K562 (cell line): Measurements from ENCODE around the gene LBR. TPM values are rescaled to one million over a fixed set of nuclear protein-coding genes. Genes with fewer than 3 reads are reported as not detected.
A peak's percentile ranks its signal among the peaks of the same experiment; 100 is the strongest.

ENCODE experiments used
- ATF1 ChIP-seq, 2 experiments: fragments of 450-650 bp in 1 of 2; IDR thresholded peaks; 2 replicates each; pipeline ENCODE4 v1.6.1; 2016; ENCODE audit warnings: missing compliant biosample characterization in 1 of 2, missing genetic modification characterization in 1 of 2
- ELF2 ChIP-seq: fragments of 250-450 bp; sonication (Bioruptor Pico); IDR thresholded peaks from 2 replicates; pipeline ENCODE4 v1.5.0; 2021; ENCODE audit warnings: mild to moderate bottlenecking
- HDAC1 ChIP-seq, 2 experiments: fragments of 450-650 bp; IDR thresholded peaks; 2 replicates each; pipeline ENCODE4 v1.6.1; 2016 to 2017; ENCODE audit warnings: inconsistent platforms in 1 of 2, mild to moderate bottlenecking in 1 of 2, moderate library complexity in 1 of 2
- MYNN ChIP-seq, 2 experiments: sonication (generic); formaldehyde crosslinking in 1 of 2; IDR thresholded peaks; 2 replicates each; pipeline versions ENCODE4 v1.5.0 to v1.6.1; 2016 to 2020; ENCODE audit warnings: antibody characterized with exemption in 1 of 2, missing genetic modification reagents in 1 of 2
- POLR2AphosphoS2 ChIP-seq: IDR thresholded peaks from 2 replicates; pipeline ENCODE4 v1.6.1; 2012; ENCODE audit warnings: low read length, improper control_type of control experiment
- SAP30 ChIP-seq: fragments of 200-600 bp; sonication (generic); IDR thresholded peaks from 2 replicates; pipeline ENCODE4 v1.6.1; 2012; ENCODE audit warnings: borderline replicate concordance, low read depth, mild to moderate bottlenecking, moderate library complexity, low read length, control low read depth, inconsistent platforms; ENCODE audit not compliant: insufficient read depth, poor library complexity, severe bottlenecking
- TBL1XR1 ChIP-seq, 2 experiments: IDR thresholded peaks; 2 replicates each; pipeline ENCODE4 v1.6.1; 2012; ENCODE audit warnings: improper control_type of control experiment in 2 of 2, low read length in 2 of 2, mild to moderate bottlenecking in 1 of 2
- ZBTB9 ChIP-seq: fragments of 450-650 bp; formaldehyde crosslinking; IDR thresholded peaks from 2 replicates; pipeline ENCODE4 v1.4.0; 2020; ENCODE audit warnings: mild to moderate bottlenecking, moderate library complexity
- polyA plus RNA-seq, 8 experiments: library from polyadenylated mRNA; depleted of rRNA in 4 of 8; stranded (reverse) in 5 of 8; unstranded in 3 of 8; fragments of >200 nt; fragmentation: Nextera tagmentation in 2 of 8; fragmentation: Illumina TruSeq in 1 of 8; extraction: Ambion mirVana in 2 of 8; extraction: Trizol in 1 of 8; gene quantifications; 2 replicates each; pipeline versions ENCODE4 v1.2.1 to v1.2.3, GENCODE V29; 2011 to 2014; ENCODE audit warnings: inconsistent platforms in 1 of 8, missing spikeins in 1 of 8
- total RNA-seq, 7 experiments: library from RNA; depleted of rRNA in 6 of 7; stranded (reverse); fragments of >200 nt in 6 of 7; fragmentation: Illumina TruSeq in 2 of 7; extraction: Trizol in 2 of 7; gene quantifications; 2 replicates each; pipeline versions ENCODE4 v1.2.1 to v1.2.3, GENCODE V29; 2011 to 2021; ENCODE audit warnings: low replicate concordance in 1 of 7
- TF ChIP-seq, protein P1 (sequence below): fragments of 450-650 bp; IDR thresholded peaks from 2 replicates; pipeline ENCODE4 v1.6.1; 2016; ENCODE audit warnings: borderline replicate concordance
- TF ChIP-seq, protein P2 (sequence below): fragments of 200-800 bp; sonication (Bioruptor generic); IDR thresholded peaks from 2 replicates; pipeline ENCODE4 v1.6.1; 2016; ENCODE audit warnings: missing genetic modification characterization, missing compliant biosample characterization
- TF ChIP-seq, protein P3 (sequence below): sonication (generic); formaldehyde crosslinking; IDR thresholded peaks from 2 replicates; pipeline ENCODE4 v1.4.0; 2020; ENCODE audit warnings: mild to moderate bottlenecking, missing genetic modification reagents
- TF ChIP-seq, protein P4 (sequence below): sonication (generic); formaldehyde crosslinking; IDR thresholded peaks from 2 replicates; pipeline ENCODE4 v1.8.0; 2022; ENCODE audit warnings: missing genetic modification reagents, mild to moderate bottlenecking, moderate library complexity, borderline replicate concordance

LBR gene
- total and polyA plus RNA-seq, 9 of the 15 experiments (the other 6 are each of a cell fraction or from before 2014, with no cell fraction given), result 102 to 229 (median 197) TPM

DNA sequence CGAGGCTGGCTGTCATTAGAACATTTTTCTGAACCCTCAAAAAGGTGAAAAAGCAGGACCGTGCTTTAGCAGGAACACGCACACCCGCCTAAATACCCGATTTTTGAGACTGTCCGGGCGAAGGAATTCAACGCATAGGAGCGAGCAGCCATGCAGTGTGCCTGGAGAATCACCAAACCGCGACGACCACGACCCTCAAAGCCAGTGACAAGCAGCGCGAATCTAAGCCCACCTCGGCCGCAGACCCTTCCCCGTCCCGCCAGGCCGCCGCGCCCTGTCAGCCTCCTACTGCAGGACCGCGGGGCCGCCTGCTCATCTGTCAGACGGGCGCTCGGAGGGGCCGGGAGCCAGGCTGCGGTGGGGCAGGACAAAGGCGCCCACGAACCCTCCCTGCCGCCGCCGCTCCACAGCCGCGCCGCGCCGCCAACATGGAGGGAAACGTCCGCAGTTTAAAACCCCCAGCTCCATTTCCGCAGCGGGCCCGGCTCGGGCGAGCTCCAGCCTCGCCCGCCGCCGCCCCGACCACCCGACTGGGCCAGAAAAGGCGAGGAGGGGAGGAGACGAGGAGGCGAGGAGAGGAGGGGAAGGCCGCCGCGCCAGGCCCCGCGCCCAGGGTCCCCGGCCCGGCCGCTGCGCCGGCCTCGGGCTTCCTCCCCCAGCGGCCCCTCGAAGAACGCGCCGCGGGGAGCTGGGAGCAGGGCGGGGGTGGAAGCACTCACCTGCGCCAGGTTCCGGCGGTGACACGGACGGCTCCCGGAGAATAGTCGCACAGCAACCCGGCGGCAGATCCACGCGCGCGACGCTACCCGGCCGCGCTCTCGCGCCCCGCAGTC, at the start of gene LBR (continued):
- TF ChIP-seq, protein P1, sequence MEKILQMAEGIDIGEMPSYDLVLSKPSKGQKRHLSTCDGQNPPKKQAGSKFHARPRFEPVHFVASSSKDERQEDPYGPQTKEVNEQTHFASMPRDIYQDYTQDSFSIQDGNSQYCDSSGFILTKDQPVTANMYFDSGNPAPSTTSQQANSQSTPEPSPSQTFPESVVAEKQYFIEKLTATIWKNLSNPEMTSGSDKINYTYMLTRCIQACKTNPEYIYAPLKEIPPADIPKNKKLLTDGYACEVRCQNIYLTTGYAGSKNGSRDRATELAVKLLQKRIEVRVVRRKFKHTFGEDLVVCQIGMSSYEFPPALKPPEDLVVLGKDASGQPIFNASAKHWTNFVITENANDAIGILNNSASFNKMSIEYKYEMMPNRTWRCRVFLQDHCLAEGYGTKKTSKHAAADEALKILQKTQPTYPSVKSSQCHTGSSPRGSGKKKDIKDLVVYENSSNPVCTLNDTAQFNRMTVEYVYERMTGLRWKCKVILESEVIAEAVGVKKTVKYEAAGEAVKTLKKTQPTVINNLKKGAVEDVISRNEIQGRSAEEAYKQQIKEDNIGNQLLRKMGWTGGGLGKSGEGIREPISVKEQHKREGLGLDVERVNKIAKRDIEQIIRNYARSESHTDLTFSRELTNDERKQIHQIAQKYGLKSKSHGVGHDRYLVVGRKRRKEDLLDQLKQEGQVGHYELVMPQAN, result peak; percentile 13; the same call in 1 of the 2 replicates
- TF ChIP-seq ATF1 (CRISPR knock-in tag; IDR thresholded peaks at IDR 0.05), result no peak
- no peak for TF ChIP-seq ATF1 (tag; IDR thresholded peaks at IDR 0.05)
- peak in 1 of 2 experiments; percentile 42; a peak in 1 of 4 replicates for TF ChIP-seq HDAC1 (IDR thresholded peaks at IDR 0.05)
- peak; percentile 83 for TF ChIP-seq SAP30
- TF ChIP-seq ZBTB9 (CRISPR knock-in tag), result 0 out of 2 replicates have a peak, but pooled peaks have one; percentile 11
- no peak for TF ChIP-seq POLR2AphosphoS2
- TF ChIP-seq, protein P2, sequence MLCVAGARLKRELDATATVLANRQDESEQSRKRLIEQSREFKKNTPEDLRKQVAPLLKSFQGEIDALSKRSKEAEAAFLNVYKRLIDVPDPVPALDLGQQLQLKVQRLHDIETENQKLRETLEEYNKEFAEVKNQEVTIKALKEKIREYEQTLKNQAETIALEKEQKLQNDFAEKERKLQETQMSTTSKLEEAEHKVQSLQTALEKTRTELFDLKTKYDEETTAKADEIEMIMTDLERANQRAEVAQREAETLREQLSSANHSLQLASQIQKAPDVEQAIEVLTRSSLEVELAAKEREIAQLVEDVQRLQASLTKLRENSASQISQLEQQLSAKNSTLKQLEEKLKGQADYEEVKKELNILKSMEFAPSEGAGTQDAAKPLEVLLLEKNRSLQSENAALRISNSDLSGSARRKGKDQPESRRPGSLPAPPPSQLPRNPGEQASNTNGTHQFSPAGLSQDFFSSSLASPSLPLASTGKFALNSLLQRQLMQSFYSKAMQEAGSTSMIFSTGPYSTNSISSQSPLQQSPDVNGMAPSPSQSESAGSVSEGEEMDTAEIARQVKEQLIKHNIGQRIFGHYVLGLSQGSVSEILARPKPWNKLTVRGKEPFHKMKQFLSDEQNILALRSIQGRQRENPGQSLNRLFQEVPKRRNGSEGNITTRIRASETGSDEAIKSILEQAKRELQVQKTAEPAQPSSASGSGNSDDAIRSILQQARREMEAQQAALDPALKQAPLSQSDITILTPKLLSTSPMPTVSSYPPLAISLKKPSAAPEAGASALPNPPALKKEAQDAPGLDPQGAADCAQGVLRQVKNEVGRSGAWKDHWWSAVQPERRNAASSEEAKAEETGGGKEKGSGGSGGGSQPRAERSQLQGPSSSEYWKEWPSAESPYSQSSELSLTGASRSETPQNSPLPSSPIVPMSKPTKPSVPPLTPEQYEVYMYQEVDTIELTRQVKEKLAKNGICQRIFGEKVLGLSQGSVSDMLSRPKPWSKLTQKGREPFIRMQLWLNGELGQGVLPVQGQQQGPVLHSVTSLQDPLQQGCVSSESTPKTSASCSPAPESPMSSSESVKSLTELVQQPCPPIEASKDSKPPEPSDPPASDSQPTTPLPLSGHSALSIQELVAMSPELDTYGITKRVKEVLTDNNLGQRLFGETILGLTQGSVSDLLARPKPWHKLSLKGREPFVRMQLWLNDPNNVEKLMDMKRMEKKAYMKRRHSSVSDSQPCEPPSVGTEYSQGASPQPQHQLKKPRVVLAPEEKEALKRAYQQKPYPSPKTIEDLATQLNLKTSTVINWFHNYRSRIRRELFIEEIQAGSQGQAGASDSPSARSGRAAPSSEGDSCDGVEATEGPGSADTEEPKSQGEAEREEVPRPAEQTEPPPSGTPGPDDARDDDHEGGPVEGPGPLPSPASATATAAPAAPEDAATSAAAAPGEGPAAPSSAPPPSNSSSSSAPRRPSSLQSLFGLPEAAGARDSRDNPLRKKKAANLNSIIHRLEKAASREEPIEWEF (CRISPR knock-in tag), result no peak
- TF ChIP-seq, protein P3, sequence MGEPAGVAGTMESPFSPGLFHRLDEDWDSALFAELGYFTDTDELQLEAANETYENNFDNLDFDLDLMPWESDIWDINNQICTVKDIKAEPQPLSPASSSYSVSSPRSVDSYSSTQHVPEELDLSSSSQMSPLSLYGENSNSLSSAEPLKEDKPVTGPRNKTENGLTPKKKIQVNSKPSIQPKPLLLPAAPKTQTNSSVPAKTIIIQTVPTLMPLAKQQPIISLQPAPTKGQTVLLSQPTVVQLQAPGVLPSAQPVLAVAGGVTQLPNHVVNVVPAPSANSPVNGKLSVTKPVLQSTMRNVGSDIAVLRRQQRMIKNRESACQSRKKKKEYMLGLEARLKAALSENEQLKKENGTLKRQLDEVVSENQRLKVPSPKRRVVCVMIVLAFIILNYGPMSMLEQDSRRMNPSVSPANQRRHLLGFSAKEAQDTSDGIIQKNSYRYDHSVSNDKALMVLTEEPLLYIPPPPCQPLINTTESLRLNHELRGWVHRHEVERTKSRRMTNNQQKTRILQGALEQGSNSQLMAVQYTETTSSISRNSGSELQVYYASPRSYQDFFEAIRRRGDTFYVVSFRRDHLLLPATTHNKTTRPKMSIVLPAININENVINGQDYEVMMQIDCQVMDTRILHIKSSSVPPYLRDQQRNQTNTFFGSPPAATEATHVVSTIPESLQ, result no peak
- TF ChIP-seq, protein P4, sequence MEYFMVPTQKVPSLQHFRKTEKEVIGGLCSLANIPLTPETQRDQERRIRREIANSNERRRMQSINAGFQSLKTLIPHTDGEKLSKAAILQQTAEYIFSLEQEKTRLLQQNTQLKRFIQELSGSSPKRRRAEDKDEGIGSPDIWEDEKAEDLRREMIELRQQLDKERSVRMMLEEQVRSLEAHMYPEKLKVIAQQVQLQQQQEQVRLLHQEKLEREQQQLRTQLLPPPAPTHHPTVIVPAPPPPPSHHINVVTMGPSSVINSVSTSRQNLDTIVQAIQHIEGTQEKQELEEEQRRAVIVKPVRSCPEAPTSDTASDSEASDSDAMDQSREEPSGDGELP (CRISPR knock-in tag), result peak; percentile 41; the same call in 1 of the 2 replicates
- 0 out of 2 replicates have a peak, but pooled peaks have one; percentile 7 for TF ChIP-seq MYNN (IDR thresholded peaks at IDR 0.05)
- no peak for TF ChIP-seq MYNN (CRISPR knock-in tag; IDR thresholded peaks at IDR 0.05)
- 0 out of 2 replicates have a peak, but pooled peaks have one; percentile 43 for TF ChIP-seq ELF2 (CRISPR knock-in tag)
- no peak for TF ChIP-seq TBL1XR1 (IDR thresholded peaks at IDR 0.05; ENCODE audit: low read length in 2 of 2)
